Retinal pigment epithelial cell (primary cell): Measurements from ENCODE around the gene CNTNAP4.

Experiments used
- DNase-seq: peaks from one replicate; pipeline ENCODE4 v3.0.0-alpha.2; 2010; ENCODE audit warnings: low read depth
- H3K4me3 ChIP-seq: 2 replicates; pipeline ENCODE4 v1.5.1; 2011; ENCODE audit warnings: mild to moderate bottlenecking, low read length, control low read depth, moderate library complexity
- TF ChIP-seq, protein P1 (sequence below): conservative IDR thresholded peaks from 2 replicates; pipeline ENCODE4 v1.5.1; 2011; ENCODE audit warnings: low read depth, low read length, control low read depth, inconsistent platforms

The CNTNAP4 gene

GRCh38 chr16:76243620-76244019 is 33.6 kb upstream of the CNTNAP4 start:
- no peak for DNase-seq
- TF ChIP-seq, protein P1, sequence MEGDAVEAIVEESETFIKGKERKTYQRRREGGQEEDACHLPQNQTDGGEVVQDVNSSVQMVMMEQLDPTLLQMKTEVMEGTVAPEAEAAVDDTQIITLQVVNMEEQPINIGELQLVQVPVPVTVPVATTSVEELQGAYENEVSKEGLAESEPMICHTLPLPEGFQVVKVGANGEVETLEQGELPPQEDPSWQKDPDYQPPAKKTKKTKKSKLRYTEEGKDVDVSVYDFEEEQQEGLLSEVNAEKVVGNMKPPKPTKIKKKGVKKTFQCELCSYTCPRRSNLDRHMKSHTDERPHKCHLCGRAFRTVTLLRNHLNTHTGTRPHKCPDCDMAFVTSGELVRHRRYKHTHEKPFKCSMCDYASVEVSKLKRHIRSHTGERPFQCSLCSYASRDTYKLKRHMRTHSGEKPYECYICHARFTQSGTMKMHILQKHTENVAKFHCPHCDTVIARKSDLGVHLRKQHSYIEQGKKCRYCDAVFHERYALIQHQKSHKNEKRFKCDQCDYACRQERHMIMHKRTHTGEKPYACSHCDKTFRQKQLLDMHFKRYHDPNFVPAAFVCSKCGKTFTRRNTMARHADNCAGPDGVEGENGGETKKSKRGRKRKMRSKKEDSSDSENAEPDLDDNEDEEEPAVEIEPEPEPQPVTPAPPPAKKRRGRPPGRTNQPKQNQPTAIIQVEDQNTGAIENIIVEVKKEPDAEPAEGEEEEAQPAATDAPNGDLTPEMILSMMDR, result no peak
- H3K4me3 ChIP-seq, result no peak overlapping the region

- TF ChIP-seq, protein P1, result no peak
- DNase-seq, result no peak
- no peak overlapping the region for H3K4me3 ChIP-seq
These were observed 30.6 kb upstream of the CNTNAP4 start for GRCh38 chr16:76246587-76246986.

DNA sequence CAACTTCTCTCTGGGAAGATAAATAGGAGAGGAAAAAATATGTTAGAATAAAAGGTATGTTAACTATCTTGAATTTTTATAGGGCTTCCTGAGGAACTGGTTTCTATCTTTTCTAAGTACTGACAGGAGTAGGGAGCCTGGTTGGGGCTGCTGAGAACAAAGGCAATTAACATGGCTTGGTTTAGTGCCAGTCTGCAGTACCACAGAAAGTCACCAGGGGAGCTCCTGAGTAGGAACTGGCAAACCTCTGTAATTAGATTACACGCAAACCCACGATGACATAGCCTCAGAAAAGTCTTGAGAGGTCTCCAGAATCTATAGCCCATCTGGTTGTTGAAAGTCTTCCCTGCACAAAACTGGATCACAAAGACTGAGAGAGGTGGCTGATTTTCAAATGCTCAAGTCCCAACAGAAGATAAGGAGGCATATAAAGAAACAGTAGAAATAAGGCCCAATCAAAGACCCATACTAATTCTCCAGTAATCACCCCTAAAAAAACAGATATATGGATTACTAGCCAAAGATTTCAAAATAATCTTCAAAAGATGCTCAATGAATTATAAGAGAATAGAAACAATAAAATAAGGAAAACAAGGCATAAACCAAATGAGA is 11.7 kb upstream of the CNTNAP4 start:
- no peak for DNase-seq
- TF ChIP-seq, protein P1, result peak; percentile 50
- no peak overlapping the region for H3K4me3 ChIP-seq

- TF ChIP-seq, protein P1, result no peak
These were observed 8.4 kb upstream of the CNTNAP4 start for GRCh38 chr16:76268824-76269223.

DNA sequence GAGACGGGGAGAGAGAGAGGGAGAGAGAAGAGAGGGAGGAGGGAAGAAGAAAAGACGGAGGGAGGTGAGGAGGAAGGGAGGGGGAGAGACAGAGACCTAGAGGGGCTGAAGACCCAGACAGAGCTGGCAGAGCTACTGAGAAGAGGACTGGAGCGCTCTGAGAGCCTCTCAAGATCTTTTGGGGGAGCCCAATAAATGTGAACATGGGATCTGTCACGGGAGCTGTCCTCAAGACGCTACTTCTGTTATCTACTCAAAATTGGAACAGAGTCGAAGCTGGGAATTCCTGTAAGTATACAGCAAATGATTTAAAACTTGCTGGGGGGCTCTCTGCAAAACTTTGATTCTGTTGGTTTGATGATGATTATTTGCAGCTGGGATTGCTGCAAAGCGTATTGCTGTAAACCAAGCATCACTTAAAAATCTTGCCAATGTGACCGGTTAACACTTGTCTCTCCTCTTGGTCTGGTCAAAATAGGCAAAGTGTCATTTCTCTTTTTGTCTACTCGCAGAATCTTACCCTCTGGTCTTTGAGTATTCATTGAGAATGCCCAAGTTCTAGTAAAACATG is 344 bp downstream of the CNTNAP4 start:
- TF ChIP-seq, protein P1, result no peak
- no peak overlapping the region for H3K4me3 ChIP-seq
- no peak for DNase-seq

More at GRCh38 chr16:76268824-76269223, 8.4 kb upstream of the CNTNAP4 start:
- DNase-seq, result no peak
- H3K4me3 ChIP-seq, result no peak overlapping the region

GRCh38 chr16:76278086-76278485 is 885 bp downstream of the CNTNAP4 start:
- TF ChIP-seq, protein P1, result no peak
- no peak overlapping the region for H3K4me3 ChIP-seq
- no peak for DNase-seq

GRCh38 chr16:76278980-76279379 is 1.8 kb downstream of the CNTNAP4 start:
- no peak for DNase-seq
- H3K4me3 ChIP-seq, result no peak overlapping the region
- TF ChIP-seq, protein P1, result no peak
